ENCODE measurements around the gene NBAS.

DNA sequence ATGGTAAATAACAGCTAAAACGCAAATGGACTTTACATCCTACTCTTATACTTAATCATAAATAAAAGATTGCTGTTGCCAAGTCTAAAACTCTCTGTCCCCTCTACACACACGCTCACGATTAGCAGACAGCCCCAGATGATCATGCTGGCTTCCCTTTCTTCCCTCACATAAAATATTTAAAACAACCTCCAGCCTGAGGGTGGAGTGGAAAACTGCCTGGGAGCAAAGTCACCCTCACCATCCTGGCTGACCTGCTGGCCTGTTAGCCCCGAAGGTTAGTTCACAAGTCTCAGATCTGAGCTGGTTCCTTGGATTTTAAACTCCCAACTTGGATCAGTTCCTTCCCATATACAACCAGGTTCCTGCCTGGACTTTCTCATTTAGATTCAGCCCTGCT is 288.2 kb downstream of the NBAS start:
- TF ChIP-seq, protein P1, sequence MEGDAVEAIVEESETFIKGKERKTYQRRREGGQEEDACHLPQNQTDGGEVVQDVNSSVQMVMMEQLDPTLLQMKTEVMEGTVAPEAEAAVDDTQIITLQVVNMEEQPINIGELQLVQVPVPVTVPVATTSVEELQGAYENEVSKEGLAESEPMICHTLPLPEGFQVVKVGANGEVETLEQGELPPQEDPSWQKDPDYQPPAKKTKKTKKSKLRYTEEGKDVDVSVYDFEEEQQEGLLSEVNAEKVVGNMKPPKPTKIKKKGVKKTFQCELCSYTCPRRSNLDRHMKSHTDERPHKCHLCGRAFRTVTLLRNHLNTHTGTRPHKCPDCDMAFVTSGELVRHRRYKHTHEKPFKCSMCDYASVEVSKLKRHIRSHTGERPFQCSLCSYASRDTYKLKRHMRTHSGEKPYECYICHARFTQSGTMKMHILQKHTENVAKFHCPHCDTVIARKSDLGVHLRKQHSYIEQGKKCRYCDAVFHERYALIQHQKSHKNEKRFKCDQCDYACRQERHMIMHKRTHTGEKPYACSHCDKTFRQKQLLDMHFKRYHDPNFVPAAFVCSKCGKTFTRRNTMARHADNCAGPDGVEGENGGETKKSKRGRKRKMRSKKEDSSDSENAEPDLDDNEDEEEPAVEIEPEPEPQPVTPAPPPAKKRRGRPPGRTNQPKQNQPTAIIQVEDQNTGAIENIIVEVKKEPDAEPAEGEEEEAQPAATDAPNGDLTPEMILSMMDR (IDR thresholded peaks at IDR 0.05 in 4 of 5, conservative IDR thresholded peaks at IDR 0.05 in 1 of 5) = no peak
- no peak for TF ChIP-seq POLR2A (IDR thresholded peaks at IDR 0.05)
